Tibial nerve (tissue), 4 donors: ENCODE data around the gene CDH13.

Experiments used
- EP300 ChIP-seq, 2 donors: sonication (generic); formaldehyde crosslinking; IDR thresholded peaks; one replicate each; pipeline ENCODE4 v1.6.1; 2017; ENCODE audit warnings: antibody characterized with exemption in 2 of 2, mild to moderate bottlenecking in 1 of 2
- POLR2A ChIP-seq, 2 donors: fragments of 450-650 bp; IDR thresholded peaks; one replicate each; pipeline ENCODE4 v1.6.1; 2017; ENCODE audit warnings: antibody characterized with exemption in 2 of 2, mild to moderate bottlenecking in 2 of 2, moderate library complexity in 2 of 2
- TF ChIP-seq, protein P1 (sequence below), 5 experiments: fragments of 200-600 bp in 3 of 5; fragments of 450-650 bp in 2 of 5; sonication (generic) in 3 of 5; IDR thresholded peaks; one replicate each; pipeline ENCODE4 v1.5.1; 2016 to 2019; ENCODE audit warnings: antibody characterized with exemption in 5 of 5, mild to moderate bottlenecking in 3 of 5, moderate library complexity in 2 of 5

DNA sequence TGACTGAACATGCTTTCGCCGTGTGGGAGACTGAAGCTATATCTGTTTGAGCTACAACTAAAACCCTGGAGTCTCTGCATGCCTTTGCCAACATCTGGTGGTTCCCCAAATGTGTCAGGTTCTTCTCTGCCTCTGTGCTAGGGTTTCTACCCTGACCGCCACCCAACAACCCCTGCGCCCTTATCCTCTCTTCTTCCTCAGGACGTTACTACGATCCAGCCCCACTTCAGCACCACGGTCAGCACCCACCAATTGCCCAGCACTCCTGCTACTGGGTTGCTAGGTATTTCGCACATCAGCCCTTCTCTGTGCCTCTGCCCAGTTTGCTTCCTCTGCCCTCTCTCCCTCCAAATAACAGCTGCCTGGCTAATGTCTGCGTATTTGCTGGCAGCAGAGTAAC lies 1074.7 kb downstream of the CDH13 start:
- TF ChIP-seq, protein P1, sequence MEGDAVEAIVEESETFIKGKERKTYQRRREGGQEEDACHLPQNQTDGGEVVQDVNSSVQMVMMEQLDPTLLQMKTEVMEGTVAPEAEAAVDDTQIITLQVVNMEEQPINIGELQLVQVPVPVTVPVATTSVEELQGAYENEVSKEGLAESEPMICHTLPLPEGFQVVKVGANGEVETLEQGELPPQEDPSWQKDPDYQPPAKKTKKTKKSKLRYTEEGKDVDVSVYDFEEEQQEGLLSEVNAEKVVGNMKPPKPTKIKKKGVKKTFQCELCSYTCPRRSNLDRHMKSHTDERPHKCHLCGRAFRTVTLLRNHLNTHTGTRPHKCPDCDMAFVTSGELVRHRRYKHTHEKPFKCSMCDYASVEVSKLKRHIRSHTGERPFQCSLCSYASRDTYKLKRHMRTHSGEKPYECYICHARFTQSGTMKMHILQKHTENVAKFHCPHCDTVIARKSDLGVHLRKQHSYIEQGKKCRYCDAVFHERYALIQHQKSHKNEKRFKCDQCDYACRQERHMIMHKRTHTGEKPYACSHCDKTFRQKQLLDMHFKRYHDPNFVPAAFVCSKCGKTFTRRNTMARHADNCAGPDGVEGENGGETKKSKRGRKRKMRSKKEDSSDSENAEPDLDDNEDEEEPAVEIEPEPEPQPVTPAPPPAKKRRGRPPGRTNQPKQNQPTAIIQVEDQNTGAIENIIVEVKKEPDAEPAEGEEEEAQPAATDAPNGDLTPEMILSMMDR (IDR thresholded peaks at IDR 0.05), result no peak
- TF ChIP-seq POLR2A (IDR thresholded peaks at IDR 0.05) (no peak), EP300 (IDR thresholded peaks at IDR 0.05) (no peak)
